Erythroblast (primary cell): Measurements from ENCODE around the gene LONP1.

Source experiments
- GATA1 ChIP-seq: IDR thresholded peaks from 2 replicates; pipeline ENCODE4 v1.6.1; 2011; ENCODE audit warnings: low read depth, mild to moderate bottlenecking, control low read depth, low read length, moderate library complexity
- POLR2A ChIP-seq: IDR thresholded peaks from 2 replicates; pipeline ENCODE4 v1.6.1; 2011; ENCODE audit warnings: mild to moderate bottlenecking, low read length

DNA sequence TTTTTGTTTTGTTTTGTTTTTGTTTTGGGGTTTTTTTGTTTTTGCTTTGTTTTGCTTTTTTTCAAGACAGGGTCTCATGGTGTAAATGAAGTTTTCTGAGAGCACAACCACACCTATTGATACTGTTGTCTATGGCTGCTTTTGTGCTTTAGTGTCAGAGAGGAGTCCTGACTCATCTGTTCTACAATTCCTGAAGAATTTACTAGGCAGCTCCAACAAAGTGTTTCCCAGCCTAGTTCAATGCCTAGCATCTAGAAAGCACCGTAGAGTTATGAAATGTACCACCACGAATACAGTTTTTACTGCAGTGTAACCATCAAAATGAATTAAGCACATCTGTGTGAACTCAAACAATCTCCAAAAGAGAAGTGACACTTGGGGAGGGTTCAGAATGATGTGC, 75.9 kb downstream of the LONP1 start:
- TF ChIP-seq POLR2A (no peak), GATA1 (no peak)
